Measurements from ENCODE around the gene SMC3. TPM values are rescaled to one million over a fixed set of nuclear protein-coding genes. Genes with fewer than 3 reads are reported as not detected.

Gene SMC3
- total and polyA plus RNA-seq, 2 experiments from 2014 or later = 72.3 to 320 TPM

DNA sequence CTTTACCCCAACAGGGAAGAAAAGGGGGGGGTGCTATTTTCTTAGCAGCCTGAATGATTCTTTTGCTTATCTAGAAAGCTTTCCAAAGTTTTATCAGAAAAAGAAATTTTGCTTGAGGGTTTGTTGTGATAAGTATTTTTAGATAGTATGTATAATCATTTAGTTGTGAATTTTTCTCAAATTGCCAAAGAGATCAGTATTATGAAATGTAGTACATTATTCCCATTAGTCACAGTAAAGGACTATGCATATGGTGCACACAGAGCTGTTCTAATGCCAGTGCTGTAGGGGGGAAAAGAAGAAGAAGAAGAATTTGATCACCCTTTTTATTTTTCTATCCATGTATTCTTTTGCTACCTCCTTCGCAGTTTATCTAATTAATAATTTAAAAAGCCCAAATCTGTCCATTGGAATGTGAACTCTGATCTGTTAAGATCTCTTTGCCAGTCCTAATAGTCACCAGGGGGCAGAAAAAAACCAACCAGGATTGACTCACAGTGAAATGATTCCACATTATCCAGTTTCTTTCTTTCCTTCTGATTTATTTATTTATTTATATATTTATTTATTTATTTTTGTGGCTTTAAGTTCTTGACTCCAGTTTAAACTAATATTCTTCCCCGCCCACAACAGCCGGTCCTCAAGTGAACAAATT lies 81.3 kb downstream of the SMC3 start:
- DNase-seq (ENCODE audit: low spot score) (no peak), ATAC-seq (no peak)
- Mint-ChIP-seq H3K36me3 (ENCODE audit: low read depth) (no peaks in the 10 kb centered on the region; the same call in 2 of the 3 replicates), H3K27ac (no peak overlapping the region), H3K4me3 (no peak overlapping the region), H3K9me3 (no peaks in the 10 kb centered on the region), H3K4me1 (peaks cover 26% of the 10 kb centered on the region), H3K27me3 (ENCODE audit: insufficient read depth, low read depth, poor library complexity) (peaks cover 13% of the 10 kb centered on the region)
- H3K79me2 ChIP-seq (replicated peaks; ENCODE audit: insufficient read depth) = no peaks in the 10 kb centered on the region
- peaks cover 14% of the 10 kb centered on the region for H3K4me1 ChIP-seq (ENCODE audit: insufficient read depth)
- H3K27ac ChIP-seq (ENCODE audit: low read depth) = no peak overlapping the region
- H3K36me3 ChIP-seq (ENCODE audit: insufficient read depth) = no peaks in the 10 kb centered on the region
- no peaks in the 10 kb centered on the region for H3K9me2 ChIP-seq (ENCODE audit: insufficient read depth)
- no peak overlapping the region for H2AFZ ChIP-seq
- TF ChIP-seq, protein P1, sequence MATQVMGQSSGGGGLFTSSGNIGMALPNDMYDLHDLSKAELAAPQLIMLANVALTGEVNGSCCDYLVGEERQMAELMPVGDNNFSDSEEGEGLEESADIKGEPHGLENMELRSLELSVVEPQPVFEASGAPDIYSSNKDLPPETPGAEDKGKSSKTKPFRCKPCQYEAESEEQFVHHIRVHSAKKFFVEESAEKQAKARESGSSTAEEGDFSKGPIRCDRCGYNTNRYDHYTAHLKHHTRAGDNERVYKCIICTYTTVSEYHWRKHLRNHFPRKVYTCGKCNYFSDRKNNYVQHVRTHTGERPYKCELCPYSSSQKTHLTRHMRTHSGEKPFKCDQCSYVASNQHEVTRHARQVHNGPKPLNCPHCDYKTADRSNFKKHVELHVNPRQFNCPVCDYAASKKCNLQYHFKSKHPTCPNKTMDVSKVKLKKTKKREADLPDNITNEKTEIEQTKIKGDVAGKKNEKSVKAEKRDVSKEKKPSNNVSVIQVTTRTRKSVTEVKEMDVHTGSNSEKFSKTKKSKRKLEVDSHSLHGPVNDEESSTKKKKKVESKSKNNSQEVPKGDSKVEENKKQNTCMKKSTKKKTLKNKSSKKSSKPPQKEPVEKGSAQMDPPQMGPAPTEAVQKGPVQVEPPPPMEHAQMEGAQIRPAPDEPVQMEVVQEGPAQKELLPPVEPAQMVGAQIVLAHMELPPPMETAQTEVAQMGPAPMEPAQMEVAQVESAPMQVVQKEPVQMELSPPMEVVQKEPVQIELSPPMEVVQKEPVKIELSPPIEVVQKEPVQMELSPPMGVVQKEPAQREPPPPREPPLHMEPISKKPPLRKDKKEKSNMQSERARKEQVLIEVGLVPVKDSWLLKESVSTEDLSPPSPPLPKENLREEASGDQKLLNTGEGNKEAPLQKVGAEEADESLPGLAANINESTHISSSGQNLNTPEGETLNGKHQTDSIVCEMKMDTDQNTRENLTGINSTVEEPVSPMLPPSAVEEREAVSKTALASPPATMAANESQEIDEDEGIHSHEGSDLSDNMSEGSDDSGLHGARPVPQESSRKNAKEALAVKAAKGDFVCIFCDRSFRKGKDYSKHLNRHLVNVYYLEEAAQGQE (IDR thresholded peaks at IDR 0.05; ENCODE audit: unreplicated experiment) = no peak
- TF ChIP-seq CREB1 (CRISPR knock-in tag; IDR thresholded peaks at IDR 0.05; ENCODE audit: low read depth) (no peak), ZNF331 (CRISPR knock-in tag; IDR thresholded peaks at IDR 0.05; ENCODE audit: low read depth) (no peak), STAT1 (IDR thresholded peaks at IDR 0.05; ENCODE audit: unreplicated experiment) (no peak), JUNB (IDR thresholded peaks at IDR 0.05; ENCODE audit: unreplicated experiment) (no peak), POLR2AphosphoS5 (IDR thresholded peaks at IDR 0.05; ENCODE audit: low read depth) (no peak), EZH2phosphoT487 (IDR thresholded peaks at IDR 0.05; ENCODE audit: unreplicated experiment) (no peak), EZH2 (IDR thresholded peaks at IDR 0.05; ENCODE audit: low read depth, unreplicated experiment) (no peak), NANOG (IDR thresholded peaks at IDR 0.05; ENCODE audit: borderline replicate concordance) (no peak), ZNF114 (CRISPR knock-in tag; IDR thresholded peaks at IDR 0.05) (no peak)
- TF ChIP-seq, protein P2, sequence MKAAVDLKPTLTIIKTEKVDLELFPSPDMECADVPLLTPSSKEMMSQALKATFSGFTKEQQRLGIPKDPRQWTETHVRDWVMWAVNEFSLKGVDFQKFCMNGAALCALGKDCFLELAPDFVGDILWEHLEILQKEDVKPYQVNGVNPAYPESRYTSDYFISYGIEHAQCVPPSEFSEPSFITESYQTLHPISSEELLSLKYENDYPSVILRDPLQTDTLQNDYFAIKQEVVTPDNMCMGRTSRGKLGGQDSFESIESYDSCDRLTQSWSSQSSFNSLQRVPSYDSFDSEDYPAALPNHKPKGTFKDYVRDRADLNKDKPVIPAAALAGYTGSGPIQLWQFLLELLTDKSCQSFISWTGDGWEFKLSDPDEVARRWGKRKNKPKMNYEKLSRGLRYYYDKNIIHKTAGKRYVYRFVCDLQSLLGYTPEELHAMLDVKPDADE (IDR thresholded peaks at IDR 0.05) = no peak
- TF ChIP-seq, protein P3, sequence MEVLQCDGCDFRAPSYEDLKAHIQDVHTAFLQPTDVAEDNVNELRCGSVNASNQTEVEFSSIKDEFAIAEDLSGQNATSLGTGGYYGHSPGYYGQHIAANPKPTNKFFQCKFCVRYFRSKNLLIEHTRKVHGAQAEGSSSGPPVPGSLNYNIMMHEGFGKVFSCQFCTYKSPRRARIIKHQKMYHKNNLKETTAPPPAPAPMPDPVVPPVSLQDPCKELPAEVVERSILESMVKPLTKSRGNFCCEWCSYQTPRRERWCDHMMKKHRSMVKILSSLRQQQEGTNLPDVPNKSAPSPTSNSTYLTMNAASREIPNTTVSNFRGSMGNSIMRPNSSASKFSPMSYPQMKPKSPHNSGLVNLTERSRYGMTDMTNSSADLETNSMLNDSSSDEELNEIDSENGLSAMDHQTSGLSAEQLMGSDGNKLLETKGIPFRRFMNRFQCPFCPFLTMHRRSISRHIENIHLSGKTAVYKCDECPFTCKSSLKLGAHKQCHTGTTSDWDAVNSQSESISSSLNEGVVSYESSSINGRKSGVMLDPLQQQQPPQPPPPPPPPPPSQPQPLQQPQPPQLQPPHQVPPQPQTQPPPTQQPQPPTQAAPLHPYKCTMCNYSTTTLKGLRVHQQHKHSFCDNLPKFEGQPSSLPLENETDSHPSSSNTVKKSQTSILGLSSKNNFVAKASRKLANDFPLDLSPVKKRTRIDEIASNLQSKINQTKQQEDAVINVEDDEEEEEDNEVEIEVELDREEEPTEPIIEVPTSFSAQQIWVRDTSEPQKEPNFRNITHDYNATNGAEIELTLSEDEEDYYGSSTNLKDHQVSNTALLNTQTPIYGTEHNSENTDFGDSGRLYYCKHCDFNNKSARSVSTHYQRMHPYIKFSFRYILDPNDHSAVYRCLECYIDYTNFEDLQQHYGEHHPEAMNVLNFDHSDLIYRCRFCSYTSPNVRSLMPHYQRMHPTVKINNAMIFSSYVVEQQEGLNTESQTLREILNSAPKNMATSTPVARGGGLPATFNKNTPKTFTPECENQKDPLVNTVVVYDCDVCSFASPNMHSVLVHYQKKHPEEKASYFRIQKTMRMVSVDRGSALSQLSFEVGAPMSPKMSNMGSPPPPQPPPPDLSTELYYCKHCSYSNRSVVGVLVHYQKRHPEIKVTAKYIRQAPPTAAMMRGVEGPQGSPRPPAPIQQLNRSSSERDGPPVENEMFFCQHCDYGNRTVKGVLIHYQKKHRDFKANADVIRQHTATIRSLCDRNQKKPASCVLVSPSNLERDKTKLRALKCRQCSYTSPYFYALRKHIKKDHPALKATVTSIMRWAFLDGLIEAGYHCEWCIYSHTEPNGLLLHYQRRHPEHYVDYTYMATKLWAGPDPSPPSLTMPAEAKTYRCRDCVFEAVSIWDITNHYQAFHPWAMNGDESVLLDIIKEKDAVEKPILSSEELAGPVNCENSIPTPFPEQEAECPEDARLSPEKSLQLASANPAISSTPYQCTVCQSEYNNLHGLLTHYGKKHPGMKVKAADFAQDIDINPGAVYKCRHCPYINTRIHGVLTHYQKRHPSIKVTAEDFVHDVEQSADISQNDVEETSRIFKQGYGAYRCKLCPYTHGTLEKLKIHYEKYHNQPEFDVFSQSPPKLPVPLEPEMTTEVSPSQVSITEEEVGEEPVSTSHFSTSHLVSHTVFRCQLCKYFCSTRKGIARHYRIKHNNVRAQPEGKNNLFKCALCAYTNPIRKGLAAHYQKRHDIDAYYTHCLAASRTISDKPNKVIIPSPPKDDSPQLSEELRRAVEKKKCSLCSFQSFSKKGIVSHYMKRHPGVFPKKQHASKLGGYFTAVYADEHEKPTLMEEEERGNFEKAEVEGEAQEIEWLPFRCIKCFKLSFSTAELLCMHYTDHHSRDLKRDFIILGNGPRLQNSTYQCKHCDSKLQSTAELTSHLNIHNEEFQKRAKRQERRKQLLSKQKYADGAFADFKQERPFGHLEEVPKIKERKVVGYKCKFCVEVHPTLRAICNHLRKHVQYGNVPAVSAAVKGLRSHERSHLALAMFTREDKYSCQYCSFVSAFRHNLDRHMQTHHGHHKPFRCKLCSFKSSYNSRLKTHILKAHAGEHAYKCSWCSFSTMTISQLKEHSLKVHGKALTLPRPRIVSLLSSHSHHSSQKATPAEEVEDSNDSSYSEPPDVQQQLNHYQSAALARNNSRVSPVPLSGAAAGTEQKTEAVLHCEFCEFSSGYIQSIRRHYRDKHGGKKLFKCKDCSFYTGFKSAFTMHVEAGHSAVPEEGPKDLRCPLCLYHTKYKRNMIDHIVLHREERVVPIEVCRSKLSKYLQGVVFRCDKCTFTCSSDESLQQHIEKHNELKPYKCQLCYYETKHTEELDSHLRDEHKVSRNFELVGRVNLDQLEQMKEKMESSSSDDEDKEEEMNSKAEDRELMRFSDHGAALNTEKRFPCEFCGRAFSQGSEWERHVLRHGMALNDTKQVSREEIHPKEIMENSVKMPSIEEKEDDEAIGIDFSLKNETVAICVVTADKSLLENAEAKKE (CRISPR knock-in tag; IDR thresholded peaks at IDR 0.05) = no peak
- TF ChIP-seq, protein P4, sequence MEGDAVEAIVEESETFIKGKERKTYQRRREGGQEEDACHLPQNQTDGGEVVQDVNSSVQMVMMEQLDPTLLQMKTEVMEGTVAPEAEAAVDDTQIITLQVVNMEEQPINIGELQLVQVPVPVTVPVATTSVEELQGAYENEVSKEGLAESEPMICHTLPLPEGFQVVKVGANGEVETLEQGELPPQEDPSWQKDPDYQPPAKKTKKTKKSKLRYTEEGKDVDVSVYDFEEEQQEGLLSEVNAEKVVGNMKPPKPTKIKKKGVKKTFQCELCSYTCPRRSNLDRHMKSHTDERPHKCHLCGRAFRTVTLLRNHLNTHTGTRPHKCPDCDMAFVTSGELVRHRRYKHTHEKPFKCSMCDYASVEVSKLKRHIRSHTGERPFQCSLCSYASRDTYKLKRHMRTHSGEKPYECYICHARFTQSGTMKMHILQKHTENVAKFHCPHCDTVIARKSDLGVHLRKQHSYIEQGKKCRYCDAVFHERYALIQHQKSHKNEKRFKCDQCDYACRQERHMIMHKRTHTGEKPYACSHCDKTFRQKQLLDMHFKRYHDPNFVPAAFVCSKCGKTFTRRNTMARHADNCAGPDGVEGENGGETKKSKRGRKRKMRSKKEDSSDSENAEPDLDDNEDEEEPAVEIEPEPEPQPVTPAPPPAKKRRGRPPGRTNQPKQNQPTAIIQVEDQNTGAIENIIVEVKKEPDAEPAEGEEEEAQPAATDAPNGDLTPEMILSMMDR (conservative IDR thresholded peaks at IDR 0.05; ENCODE audit: low read depth in 2 of 2) = no peak; a peak in 1 of 4 replicates
- H3K4me3 ChIP-seq = no peak overlapping the region
- no peaks in the 10 kb centered on the region for H3F3A ChIP-seq (replicated peaks; ENCODE audit: low read depth)
- peaks cover 39% of the 10 kb centered on the region for H3K27me3 ChIP-seq (ENCODE audit: insufficient read depth)
- H4K20me1 ChIP-seq (replicated peaks; ENCODE audit: insufficient read depth) = no peaks in the 10 kb centered on the region
- H3K4me2 ChIP-seq = no peak overlapping the region

All from GM23338 (cell line).